ENCODE data around the gene SMARCC2.
A peak's percentile ranks its signal among the peaks of the same experiment; 100 is the strongest.

SMARCC2 gene

DNA sequence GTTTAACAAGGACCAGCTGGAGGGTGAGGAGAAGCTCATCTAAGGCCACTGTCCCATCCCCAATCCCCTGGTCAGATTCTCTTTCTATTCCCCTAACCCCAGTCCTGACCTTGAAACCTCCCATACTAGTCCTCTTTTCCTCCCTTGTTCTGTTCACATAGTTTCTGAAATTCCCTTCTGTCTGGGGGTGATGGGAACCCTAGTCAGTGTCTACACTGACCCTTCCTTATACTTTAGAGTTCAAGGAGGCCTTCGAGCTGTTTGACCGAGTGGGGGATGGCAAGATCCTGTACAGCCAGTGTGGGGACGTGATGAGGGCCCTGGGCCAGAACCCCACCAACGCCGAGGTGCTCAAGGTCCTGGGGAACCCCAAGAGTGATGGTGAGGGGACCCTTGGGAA lies 34.5 kb downstream of the SMARCC2 start:
- TF ChIP-seq, protein P1, sequence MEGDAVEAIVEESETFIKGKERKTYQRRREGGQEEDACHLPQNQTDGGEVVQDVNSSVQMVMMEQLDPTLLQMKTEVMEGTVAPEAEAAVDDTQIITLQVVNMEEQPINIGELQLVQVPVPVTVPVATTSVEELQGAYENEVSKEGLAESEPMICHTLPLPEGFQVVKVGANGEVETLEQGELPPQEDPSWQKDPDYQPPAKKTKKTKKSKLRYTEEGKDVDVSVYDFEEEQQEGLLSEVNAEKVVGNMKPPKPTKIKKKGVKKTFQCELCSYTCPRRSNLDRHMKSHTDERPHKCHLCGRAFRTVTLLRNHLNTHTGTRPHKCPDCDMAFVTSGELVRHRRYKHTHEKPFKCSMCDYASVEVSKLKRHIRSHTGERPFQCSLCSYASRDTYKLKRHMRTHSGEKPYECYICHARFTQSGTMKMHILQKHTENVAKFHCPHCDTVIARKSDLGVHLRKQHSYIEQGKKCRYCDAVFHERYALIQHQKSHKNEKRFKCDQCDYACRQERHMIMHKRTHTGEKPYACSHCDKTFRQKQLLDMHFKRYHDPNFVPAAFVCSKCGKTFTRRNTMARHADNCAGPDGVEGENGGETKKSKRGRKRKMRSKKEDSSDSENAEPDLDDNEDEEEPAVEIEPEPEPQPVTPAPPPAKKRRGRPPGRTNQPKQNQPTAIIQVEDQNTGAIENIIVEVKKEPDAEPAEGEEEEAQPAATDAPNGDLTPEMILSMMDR (IDR thresholded peaks at IDR 0.05; ENCODE audit: control extremely low read depth, extremely low read depth, low read depth, missing control alignments) = no peak
- POLR2A ChIA-PET = interaction anchor here (0.9 kb wide), 1 partner anchor 37 kb away, joined by 3 read pairs; the partner anchor contains the start of gene ZC3H10
- CTCF ChIA-PET = interaction anchor here (1.0 to 3.8 kb wide), 5 partner anchors 15 to 37 kb away, joined by 3 to 16 read pairs (median 4); partner anchors contain the start of genes SMARCC2 and ZC3H10
- no peak for DNase-seq (ENCODE audit: extremely low spot score)

DNA sequence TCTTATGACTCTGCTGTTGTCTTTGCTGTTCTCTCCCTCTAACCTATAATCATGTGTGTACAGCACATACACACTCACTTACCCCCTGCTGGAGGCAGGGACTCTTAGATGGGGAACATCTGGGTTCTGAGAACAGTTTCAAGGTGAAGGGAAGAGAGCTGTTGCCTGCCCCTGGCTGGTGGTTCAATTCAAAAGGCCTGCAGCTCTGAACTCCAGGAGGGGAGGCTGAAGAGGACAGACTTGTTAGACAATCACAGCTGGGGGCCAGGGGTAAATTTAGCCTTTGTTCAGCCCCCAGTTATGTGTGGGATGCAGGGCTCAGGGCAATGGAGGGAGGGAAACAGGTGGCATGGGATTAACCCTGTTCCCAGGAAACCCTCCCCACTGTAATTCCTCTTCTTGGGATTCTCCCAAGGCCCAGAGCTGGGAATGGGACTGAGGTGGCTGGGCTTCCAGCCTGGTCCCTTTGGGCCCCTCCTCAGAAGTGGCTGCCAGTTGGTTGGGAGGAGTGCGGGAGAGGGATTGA lies 35.0 kb downstream of the SMARCC2 start:
- DNase-seq (ENCODE audit: extremely low spot score) = no peak
- CTCF ChIA-PET = interaction anchor here (1.0 to 3.8 kb wide), 4 partner anchors 14 to 38 kb away, joined by 3 to 16 read pairs (median 4); partner anchors contain the start of genes SMARCC2 and ZC3H10
- POLR2A ChIA-PET = interaction anchor here (0.9 kb wide), 1 partner anchor 36 kb away, joined by 3 read pairs; the partner anchor contains the start of gene ZC3H10
- TF ChIP-seq, protein P1 (IDR thresholded peaks at IDR 0.05; ENCODE audit: control extremely low read depth, extremely low read depth, low read depth, missing control alignments) = no peak

DNA sequence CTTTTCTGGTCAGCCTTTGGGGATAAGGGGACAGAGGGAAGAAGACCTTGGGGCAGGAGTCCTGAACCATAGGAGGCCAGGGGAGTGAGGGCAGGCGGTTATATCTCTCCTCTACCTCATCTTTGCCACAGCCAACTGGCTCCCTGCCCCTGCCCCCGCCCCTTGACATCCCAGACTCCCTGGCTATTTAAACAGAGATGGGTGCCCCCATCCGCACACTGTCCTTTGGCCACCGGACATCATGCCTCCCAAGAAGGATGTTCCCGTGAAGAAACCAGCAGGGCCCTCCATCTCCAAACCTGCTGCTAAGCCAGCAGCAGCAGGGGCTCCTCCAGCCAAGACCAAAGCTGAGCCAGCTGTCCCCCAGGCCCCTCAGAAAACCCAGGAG lies 35.6 kb downstream of the SMARCC2 start:
- no peak for DNase-seq (ENCODE audit: extremely low spot score)
- CTCF ChIA-PET = interaction anchor here (1.0 to 3.8 kb wide), 3 partner anchors 14 to 36 kb away, joined by 3 to 16 read pairs (median 6); partner anchors contain the start of genes SMARCC2 and ZC3H10

DNA sequence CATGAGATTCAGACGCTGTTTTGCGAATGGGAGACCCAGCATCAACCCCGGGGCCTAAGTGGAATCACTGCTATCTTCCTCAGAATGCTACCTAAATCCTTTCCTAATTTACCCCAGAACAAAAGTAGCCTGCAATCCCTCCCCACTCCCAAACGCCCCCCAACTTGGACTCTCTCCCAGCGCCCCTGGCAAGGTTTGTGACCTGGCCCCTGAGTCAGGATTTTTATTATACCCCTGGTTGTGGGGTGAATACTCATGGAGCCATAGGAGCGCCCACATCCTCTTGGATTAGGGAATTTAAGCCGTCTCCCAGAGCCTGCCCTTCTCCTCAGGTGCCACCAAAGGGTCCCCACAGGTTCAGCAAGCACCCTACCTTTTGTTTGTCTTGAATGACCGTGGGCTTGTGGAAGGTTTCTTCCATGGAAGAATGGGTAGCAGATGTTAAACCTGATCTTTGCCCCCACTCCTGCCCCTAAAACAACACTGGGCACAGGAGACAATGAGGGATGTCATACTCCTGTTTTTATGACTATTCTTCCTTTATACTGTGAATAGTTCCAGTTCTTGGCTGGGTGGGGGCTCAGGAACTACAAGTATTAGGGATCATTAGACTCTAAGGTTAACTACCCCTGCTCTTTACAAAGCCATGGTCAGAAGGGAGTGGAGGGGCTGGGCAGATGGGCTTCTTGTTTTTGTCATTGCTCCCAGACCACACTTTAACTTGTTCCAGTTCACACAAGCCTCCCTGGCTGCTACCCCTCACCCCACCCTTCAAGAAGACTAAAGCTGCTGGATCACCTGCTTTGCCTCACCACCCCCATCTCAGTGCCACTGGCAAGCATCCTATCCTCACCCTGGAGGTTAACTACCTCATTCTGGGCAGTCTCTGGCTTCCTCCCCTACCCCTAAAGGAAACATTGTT lies 36.3 kb downstream of the SMARCC2 start:
- no peak for DNase-seq (ENCODE audit: extremely low spot score)
- TF ChIP-seq, protein P1 (IDR thresholded peaks at IDR 0.05; ENCODE audit: control extremely low read depth, extremely low read depth, low read depth, missing control alignments) = no peak
- CTCF ChIA-PET = interaction anchor here (3.8 kb wide), 1 partner anchor 34 kb away, joined by 16 read pairs; the partner anchor contains the start of gene ZC3H10
- POLR2A ChIA-PET = no interaction called here

More for the DNA sequence above, 35.6 kb downstream of the SMARCC2 start:
- POLR2A ChIA-PET = no interaction called here
- TF ChIP-seq, protein P1 (IDR thresholded peaks at IDR 0.05; ENCODE audit: control extremely low read depth, extremely low read depth, low read depth, missing control alignments) = no peak

DNA sequence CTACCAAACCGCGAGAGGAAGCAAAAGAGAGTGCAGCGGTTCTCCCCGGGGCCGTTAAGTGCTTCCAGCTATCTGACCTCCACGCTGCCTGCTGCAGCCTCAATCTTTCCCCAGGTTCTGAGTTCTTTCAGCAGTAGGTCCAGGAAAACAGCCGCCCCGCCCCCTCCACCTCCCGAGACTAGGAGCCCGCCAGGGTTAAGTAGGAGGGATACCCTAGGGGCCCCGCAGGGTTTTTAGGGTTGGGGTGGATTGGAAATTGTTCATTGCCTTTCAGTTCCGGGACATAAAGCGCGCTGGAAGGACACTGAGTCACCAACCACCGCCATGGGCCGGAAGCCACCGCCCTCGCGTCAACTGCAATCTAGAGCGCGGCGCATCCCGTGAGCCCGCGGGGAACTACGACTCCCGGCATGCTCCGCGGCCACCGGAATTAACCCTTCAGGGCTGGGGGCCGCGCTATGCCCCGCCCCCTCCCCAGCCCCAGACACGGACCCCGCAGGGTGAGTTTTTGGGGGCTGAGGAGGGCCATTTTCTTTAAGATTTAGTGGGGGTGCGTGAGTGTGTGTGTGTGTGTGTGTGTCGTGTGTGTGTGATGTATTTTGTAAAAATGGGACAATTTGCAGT lies 37.0 kb downstream of the SMARCC2 start, which contains the start of gene MYL6B:
Gene MYL6B, plus strand, starts transcription at position 456 of the 624 bp plus-strand sequence. CDS start 1,332 bp downstream, outside the sequence.
- TF ChIP-seq, protein P1 (IDR thresholded peaks at IDR 0.05; ENCODE audit: control extremely low read depth, extremely low read depth, low read depth, missing control alignments) = no peak
- DNase-seq (ENCODE audit: extremely low spot score) = peak; percentile 95
- ChIA-PET POLR2A (interaction anchor here (0.6 to 1.0 kb wide), 3 partner anchors 24 to 97 kb away, joined by 3 to 4 read pairs (median 3); partner anchors contain the start of genes ESYT1 and ZC3H10), CTCF (interaction anchor here (0.8 to 1.4 kb wide), 5 partner anchors 11 to 48 kb away, joined by 3 to 7 read pairs (median 4); partner anchors contain the start of genes PA2G4, SMARCC2 and ZC3H10)

Data from GM10248 (cell line).